CD4-positive, alpha-beta T cell treated with Interleukin-4 for 1 hour (primary cell): ENCODE results near the gene ARL3.
"Not testable (repeated sequence)": the region's sequence is repeated elsewhere in the genome, so short reads cannot be mapped to it uniquely, and the experiment has no call there.

ENCODE experiments used
- DNase-seq, 2 donors: peaks; one replicate each; pipeline ENCODE4 v3.0.0-alpha.2; 2020 to 2022

The ARL3 gene

DNA sequence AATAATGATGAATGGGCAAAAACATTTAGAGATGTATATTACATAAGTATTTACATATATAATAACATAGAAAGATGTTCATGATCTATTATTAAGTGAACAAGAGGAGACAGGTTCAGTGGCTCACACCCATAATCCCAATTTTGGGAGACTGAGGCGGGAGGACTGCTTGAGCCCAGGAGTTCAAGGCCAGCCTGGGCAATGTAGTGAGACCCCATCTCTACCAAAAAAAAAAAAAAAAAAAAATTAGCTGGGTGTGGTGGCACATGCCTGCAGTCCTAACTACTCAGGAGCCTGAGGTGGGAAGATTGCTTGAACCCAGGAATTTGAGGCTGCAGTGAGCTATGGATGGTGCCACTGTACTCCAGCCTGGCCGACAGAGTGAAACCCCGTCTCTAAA, 12.4 kb downstream of the ARL3 start:
- DNase-seq: no peak

DNA sequence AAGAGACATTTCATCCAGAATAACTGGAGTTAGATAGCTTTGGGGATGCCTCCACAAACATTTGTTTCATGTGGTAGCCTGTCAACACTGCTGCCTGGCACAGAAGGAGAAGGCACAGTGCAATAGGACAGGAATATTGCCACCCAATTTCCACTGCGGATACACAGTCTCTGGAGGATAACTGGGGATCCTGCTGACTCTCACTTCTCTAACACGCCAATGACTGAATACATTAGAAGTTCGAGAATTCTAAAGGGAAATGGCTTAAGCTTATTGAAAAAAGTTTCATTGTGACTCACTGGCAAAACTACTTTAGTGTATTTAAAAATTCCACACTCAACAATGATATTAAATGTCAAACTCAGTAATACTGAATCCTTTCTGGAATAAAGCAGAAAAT, 12.9 kb downstream of the ARL3 start:
- DNase-seq: no peak

DNA sequence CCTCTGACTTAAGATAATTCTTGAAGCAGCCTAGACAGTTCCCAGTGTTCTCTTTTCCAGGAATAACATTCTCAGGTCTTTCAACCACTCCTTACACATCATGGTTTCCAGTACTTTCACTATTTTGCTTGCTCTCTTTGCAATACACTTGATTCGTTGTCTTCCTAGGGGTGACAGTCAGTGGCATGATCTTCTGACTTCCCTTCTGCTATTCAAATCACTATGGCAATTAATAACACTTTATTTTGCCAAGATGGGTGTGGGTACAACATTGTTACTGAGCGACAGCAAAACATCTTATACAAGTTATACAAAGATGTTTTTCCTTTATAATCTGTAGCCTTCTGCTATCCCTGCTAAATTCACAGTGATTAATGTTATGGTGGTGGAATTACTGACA, 15.3 kb downstream of the ARL3 start:
- no peak for DNase-seq

DNA sequence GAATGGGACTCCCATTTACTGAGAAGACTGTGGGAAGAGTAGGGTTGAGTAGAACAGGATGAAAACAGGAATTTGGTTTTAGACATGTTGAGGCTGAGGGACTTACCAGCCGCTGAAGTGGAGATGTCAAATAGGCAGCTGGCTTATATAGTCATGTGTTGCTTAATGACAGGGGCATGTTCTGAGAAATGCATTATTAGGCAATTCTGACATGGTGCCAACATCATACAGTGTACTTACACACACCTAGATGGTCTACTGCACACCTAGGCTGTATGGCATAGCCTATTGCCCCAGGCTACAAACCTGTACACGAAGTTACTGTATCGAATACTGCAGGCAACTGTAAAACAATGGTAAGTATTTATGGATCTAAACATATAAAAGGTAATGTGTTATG, 17.5 kb downstream of the ARL3 start:
- no peak for DNase-seq

DNA sequence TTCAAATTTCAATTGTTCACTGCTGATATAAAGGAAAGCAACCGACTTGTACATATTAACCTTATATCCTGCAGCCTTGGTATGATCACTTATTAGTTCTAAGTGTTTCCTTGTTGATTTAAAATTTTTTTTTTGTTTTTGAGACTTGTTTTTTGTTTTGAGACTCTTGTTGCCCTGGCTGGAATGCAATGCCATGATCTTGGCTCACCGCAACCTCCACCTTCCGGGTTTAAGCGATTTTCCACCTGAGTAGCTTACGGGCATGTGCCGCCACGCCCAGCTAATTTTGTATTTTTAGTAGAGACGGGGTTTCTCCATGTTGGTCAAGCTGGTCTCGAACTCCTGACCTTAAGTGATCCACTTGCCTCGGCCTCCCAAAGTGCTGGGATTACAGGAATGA, 18.8 kb downstream of the ARL3 start:
- not testable (repeated sequence) for DNase-seq

DNA sequence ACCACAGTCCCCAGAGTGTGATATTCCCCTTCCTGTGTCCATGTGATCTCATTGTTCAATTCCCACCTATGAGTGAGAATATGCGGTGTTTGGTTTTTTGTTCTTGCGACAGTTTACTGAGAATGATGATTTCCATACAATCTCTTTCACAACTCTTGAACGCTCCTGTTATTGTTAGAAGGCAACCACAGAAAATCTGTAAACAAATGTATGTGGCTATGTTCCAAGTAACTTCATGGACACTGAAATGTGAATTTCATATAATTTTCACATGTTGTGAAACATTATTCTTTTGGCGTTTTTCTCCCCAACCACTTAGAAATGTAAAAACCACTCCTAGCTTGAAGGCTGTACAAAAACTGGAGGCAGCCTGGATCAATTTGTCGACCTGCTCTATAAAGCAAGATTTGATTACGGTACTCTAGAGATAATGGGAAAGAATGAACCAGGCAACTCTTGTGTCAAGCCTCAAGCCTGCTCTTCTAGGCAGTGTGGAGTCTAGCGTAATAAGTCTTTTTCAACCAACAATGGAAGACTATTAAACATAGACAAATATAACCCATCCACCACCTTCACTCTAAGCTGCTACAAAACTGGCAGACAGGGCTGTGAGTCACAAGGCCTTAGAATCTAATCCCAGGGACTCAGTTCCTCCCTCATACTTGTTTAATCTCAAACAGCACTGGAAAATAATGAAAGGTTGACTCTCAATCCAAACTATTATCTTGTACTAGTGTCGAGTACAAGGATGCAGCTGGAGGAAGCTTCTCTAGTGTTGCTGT, 22.7 kb downstream of the ARL3 start:
- DNase-seq: no peak

DNA sequence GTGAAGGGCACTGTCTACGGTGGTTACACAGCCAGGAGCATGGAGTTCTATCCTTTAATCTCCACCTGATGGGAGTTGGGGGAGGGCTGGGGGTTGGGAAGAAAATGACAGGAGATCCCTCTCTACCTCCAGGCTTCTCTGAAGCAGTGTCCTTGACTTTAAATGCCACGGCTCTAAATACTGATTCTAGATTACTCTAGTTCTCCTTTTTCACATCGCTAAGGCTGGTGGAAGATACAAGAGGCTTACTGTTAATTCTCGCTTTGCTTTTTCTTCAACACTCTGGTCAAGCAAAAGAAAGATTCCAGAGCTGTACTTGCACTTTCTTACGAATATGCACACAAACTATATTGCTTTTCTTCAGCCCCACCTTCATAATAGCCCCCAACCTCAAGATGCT, 30.5 kb downstream of the ARL3 start:
- DNase-seq: no peak

DNA sequence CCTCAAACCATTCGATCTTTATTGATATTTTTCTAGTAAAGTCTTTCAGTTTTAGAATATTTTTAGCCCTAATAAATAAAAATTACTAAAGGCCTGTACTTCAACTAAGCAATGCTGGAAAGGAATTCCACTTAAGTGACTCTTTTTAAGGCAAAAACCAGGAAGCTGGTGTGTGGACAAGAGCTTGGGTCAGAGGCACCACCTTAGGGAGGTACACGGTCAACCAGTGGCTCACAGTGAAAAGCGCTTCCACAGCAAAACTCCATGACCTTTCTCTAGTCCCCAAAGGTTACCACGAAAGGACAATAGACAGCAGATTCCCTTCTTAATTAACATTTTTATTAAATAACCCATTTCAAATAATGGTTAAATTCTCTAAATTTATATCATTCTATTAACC, 31.2 kb downstream of the ARL3 start:
- DNase-seq: no peak

DNA sequence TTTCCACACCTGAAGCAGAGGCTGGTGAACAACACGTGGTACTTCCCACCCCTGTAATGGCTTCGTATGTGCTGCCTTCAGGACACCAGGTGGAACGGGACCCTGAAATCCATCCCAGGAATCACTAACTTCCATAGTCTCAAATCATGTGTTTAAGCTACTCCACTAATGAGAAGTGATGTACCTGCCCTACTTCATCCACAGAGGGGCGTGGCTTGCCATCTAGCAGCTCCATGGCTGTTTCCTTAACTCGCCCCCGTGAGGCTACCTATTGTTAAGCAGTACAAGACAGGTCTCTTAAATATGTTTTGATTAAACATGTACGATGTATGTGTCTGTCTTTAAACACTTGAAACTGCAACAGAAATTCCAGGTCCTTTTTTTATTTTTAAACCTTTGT, 31.8 kb downstream of the ARL3 start:
- peak in 1 of 2 donors; percentile 22 for DNase-seq

DNA sequence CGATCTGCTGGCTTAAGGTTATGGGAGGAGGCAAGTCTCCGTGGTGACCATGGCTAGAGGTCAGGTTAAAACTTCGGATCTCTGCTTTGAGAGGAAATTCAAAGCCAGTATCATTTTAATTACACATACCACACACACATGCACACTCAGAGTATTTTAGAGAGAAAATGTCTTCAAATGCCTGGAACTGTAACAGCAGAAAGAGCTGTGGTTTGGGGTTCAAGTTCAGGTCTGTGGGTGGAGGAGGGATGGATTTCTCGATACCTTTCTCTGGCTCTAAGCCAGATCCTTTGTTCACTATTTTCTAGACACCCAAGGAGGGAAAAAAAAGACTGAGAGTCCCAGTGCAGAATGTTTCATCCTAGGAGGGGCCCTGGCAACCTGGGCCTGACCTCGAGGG, 32.5 kb downstream of the ARL3 start:
- no peak for DNase-seq

DNA sequence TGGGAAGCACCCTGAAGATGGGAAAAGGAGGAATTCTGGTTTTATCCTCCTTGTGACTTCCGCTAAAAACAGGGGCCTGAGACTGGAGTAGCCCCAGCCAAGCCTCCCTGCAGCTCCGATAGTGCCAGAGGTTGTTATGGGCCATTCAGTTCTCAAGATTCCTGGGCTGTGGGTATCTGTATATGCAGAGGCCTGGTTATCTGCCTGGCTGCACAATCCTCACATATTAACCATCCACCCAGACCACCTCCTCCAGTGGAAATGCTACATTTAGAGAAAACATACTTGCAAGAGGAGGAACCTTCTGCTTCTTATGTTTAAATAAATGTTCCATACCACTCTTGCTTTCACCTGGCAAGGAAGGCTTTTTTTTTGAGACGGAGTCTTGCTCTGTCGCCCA, 34.6 kb downstream of the ARL3 start:
- DNase-seq: no peak

DNA sequence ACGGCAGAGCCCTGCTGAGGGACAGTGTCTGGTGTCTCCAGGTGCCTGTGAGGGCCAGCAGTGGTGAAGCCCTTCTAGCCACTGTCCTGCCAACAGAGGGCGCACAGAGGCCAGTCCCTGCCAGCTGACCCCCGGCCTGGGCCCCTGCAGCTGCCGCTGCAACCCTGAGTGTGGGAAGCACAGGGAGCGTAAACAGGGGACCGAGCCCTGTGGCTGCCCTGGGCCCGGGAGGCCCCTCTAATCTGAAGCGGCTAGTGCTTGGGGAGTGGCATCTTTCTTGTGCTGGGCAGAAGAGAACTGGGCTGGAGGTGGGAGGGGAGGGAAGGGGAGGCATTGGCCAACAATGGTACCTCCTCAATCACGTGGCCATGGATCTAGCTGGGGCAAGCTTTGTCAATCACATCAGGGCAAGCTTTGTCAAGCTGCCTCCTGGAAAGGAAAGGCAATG, 35.3 kb downstream of the ARL3 start:
- peak in 1 of 2 donors; percentile 47 for DNase-seq

DNA sequence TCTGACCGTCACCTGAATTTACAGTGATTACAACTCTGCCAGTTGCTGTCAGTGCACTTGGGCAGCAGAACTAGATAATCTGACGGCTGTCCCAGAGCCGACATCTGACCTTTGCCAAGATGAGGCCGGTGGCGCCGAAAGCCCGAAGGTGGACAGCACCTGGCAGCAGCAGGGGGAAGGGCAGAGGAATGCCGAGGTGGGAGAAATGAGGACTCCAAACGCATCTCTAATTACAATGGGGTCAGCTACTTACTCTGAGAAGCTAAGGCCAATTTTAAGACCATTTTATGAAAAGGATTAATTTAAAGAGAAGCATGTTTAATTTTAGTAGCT, 36.2 kb downstream of the ARL3 start:
- no peak for DNase-seq

DNA sequence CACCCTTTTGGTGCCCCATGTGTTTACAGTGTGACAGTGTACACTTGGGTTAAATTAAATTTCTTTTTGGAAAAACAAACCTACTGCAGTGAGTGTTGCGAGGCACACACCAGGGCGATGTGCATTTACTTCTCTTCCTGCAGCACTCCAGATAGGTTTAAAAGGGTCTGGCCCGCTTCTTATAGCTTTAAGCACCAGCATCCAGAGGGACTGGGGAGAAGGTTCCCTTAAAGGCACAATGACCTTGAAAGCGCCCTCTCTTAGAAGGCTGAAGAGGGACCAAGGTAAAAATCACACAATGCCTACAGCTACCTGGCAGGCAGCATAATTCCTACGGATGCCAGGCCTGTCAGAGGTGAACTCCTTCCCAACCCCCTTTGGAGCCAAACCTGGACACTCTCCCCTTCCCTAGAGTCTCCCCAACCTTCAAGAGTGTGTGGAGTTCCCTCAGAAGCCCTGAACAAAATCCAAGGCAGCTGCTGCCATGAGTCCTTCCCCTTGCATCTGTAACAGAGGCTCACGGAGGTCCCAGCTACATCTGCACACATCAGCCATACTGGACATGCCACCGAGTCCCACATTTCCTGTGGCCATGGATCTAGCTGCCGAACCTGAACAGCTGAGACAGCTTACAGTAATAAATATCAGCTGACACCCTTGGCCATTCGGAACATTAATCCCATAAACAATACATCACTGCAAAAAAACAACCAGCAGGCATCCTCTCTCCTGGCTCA, 36.7 kb downstream of the ARL3 start:
- no peak for DNase-seq

DNA sequence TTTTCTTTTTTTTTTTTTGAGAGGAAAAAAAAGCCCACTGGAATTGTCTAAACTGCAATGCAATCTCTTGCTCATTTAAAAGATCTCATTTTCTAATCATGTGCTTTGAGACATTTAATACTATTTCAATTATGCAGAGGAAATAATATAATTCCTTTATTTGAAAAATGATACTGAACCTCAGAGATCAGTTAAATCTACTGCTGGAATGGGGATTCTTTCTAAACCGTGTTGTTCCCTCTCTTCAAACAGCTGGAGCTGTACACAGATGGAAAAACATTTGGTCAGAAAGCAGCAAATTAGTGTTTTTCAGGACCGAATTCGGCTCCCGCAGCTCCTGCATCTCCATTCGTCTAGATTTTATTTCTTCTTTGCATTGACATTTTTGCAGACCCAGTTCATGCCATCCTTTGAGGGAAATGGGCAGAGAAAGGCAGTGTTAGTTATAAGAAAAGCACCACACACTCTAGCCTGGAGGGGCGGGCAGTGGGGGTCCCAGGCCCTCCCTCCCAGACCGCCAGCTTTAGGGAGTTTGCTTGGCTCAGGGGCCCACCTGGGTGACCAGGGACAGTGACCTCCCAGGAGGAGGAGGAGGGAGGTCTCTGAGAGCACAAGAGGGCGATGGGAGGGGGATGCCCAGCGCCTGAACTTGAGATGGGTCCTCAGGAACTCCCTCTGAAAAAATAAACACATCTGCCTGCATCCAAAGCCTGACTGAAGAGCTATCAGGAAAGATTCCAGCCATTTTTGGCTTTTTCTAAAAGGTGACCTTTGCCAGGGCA, 37.5 kb downstream of the ARL3 start:
- no peak for DNase-seq

DNA sequence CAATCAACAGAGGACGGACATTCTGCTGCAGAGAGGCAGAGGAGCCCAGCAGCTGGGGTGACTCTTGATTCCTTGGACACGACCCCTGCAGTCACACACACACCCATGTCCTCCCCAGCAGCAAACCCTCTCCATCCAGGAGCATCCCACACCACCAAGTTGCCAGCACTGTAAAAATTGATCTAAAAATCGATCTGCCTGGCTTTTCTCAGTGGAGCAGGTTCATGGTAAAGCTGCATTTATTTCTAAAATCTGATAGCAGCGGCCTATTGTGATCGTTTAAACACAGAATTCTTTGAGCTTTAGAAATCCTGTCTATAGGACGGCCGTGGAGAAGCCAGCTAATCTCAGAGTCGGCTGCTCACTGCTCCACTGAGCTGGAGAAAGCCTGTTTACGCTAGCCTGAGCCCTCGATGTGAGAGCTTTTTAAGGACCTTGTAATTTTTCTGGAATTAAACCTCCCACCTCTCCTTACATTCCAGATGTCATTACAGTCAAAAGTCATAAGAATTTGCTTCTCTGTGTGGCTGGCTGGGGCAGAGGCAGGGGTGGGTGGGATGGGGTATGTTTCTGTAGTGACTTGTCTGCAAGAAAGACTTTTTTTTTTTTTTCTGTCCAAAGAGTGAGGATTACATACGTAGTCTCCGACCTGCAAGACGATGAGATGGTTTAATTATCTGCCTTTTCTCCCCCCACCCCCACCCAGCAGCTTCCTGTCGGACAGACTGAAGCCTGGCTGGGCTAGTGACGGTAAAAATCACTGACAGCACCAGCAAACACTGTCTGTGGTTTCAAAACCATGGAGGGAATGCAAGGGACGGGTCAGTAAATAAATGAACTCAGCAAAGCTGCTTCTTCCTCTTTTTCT, 38.3 kb downstream of the ARL3 start:
- DNase-seq: peak in 1 of 2 donors; percentile 51

DNA sequence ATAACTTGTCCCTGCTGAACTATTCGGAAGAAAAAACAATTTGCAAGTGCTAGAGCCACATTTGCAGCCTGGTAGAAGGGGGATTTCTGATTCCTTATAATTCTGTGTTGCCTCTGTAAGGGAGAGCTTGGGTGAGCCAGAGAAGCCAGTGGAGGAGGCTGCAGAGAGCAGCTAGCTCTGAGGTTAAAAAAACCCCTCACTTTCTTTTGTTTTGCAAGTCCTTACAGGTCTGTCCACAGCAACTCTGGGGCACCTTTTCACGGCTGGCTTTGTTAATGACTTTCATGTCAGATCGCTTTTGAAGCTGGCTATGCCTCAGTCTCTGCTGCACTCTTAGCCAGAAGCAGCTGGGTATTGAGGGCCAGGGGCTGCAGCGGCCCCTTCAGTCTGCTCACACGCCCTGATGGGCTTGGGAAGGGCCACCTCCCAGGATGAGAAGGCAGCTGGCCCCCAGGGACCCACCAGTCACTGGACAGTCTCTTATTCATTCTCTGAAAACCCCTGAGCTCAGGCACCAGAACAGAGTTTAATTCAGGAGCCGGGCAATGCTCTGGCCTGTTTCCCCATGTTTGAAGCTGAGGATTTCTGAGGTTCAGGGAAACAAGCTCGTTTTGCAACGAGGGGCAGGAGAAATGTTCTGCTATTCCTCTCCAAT, 39.1 kb downstream of the ARL3 start:
- peak in 1 of 2 donors; percentile 17 for DNase-seq

DNA sequence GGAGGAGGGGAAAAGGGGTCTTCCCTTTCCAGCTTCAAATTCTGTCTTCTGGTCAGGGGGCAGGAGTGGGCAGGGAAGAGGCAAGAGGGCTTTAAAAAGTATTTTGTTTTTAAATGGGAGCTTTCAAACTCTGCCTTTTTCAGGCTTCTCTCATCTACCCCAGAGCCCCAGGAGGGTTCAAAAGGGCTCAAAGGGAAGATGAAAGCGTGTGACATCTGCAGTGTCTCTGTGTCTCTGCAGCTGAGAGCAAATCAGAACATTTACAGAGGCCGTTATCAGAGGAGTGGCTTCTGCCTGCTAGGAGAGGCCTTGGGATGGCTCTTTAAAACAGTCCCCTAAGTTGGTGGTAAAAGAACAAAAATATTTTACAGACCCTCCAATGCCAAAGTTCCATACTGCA, 39.6 kb downstream of the ARL3 start:
- peak in 1 of 2 donors; percentile 41 for DNase-seq

DNA sequence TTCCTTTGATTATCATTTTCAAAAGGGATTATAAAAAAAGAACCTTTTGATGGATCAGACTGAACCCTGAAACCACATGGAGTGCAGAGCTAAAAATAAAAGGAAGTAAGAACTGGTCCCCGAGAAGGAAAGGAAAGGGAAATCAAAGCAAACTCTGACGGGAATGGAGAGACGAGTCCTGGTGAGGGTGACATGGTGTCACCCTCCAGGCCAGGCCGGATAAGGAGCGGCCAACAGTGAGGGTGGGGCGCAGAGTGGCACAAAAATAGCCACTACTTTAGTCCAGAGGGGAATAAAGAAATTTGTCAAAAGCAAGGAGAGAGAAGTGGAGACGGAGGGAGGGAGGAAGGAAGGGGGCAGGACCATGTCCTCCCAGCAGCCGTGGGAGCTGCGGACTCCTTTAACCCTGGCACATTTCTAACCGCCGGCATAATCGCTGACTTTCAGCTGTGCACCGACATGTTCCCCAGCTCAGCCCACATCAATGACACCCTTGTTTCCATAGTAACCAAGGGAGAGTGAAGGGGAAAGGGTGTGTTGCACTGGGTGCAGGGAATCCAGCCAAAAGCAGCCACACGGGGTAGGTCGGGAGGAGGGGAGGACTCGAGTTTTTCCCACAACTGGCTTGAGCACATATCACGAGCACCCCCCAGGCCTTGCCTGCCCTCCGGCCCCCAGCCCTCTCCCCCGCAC, 40.2 kb downstream of the ARL3 start:
- peak; percentile 77 to 87 for DNase-seq

DNA sequence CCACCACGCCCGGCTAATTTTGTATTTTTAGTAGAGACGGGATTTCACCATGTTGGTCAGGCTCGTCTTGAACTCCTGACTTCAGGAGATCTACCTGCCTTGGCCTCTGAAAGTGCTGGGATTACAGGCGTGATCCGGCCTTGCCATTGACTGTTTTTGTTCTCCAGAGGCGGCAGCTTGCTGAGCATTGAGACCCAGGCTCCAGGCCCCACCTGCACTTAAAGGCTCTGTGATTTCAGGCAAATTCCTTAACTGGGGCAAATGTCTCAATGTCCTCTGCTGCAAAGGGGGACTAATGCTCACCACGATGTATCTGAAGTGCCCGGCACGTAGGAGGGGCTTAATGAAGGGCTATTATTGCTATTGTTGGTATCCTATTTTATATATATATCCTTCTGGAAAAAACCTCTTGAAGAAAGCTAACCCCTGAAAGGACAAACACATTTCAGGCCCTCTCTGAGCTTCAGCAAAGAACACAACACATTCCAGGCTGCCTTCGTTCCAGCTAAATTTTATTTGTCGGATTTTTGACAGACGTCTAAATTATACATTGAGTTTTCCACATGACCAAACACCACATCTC, 40.9 kb downstream of the ARL3 start:
- DNase-seq: no peak

DNA sequence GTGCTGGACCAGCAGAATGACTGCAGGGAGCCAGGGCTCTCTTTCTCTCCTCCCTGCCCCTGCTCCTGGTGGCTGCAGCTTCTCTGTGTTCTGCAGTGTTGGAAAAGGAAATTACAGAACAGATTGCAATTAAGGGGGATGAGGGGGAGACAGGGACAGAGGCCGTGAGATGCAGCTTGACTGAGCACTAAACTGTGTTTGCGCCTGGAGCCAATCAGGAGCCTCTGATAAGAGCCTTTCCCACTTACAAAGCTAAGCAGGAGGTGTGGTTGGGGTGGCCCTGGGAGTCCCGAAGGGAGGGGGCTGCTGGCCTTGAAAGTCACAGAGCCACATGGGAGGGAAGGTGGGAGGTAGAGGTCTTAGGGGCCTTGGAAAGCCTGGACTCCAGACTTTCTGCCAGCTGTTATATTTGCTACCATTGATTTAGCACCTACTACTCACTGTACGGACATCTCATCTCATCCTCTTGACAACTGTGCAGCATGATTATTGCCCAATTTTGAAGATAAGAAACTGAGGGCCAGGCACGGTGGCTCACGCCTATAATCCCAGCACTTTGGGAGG, 43.2 kb downstream of the ARL3 start:
- no peak for DNase-seq
